Kidney (tissue), 14 donors: ENCODE results near the gene VSTM2L. TPM values are rescaled to one million over a fixed set of nuclear protein-coding genes. Genes with fewer than 3 reads are reported as not detected.

Experiments used
- DNase-seq, 5 donors: peaks; one replicate each; pipeline ENCODE4 v3.0.0-alpha.2; 2013 to 2020
- FAIRE-seq: peaks from 2 replicates; lab custom pipeline; 2012; peaks lifted over from hg19 to GRCh38; lab: Jason Lieb, UNC
- H3K27ac ChIP-seq, 2 donors: one replicate each; pipeline ENCODE4 v1.7.0; 2013; ENCODE audit warnings: low read depth in 2 of 2, low read length in 2 of 2, inconsistent platforms in 1 of 2
- H3K27me3 ChIP-seq: one replicate; pipeline ENCODE4 v1.7.1; 2013; ENCODE audit warnings: low read length, inconsistent platforms; ENCODE audit not compliant: control insufficient read depth, insufficient read depth
- H3K36me3 ChIP-seq, 3 donors: one replicate each; pipeline versions ENCODE4 v1.7.0 to v1.7.1; 2013; ENCODE audit warnings: low read length in 3 of 3, control low read depth in 1 of 3, inconsistent platforms in 1 of 3; ENCODE audit not compliant: insufficient read depth in 3 of 3, control insufficient read depth in 2 of 3
- H3K4me1 ChIP-seq, 3 donors: one replicate each; pipeline versions ENCODE4 v1.7.0 to v1.7.1; 2013; ENCODE audit warnings: low read length in 3 of 3, inconsistent platforms in 1 of 3, low read depth in 1 of 3; ENCODE audit not compliant: control insufficient read depth in 2 of 3, insufficient read depth in 2 of 3
- H3K4me3 ChIP-seq, 3 donors: one replicate each; pipeline versions ENCODE4 v1.7.0 to v1.8.1; 2013; ENCODE audit warnings: low read length in 3 of 3, control low read depth in 1 of 3, inconsistent platforms in 1 of 3
- H3K9ac ChIP-seq, 3 donors: one replicate each; pipeline versions ENCODE4 v1.7.0 to v1.7.1; 2013; ENCODE audit warnings: low read length in 3 of 3, control low read depth in 1 of 3, inconsistent platforms in 1 of 3
- H3K9me3 ChIP-seq, 3 donors: one replicate each; pipeline versions ENCODE4 v1.7.0 to v1.7.1; 2013; ENCODE audit warnings: low read length in 3 of 3, control low read depth in 1 of 3, inconsistent platforms in 1 of 3; ENCODE audit not compliant: control insufficient read depth in 2 of 3, insufficient read depth in 1 of 3
- intact Hi-C: fragments of 100-400 bp; cut with DNase I; formaldehyde crosslinking; loops from one replicate; pipeline ENCODE4 v1.11.1; 2022
- polyA plus RNA-seq: library from polyadenylated mRNA; stranded (reverse); fragments of 350-450 nt; fragmentation: Illumina TruSeq; extraction: RNeasy Lipid Tissue Mini Kit (QIAGEN cat#74804); gene quantifications from one replicate; pipeline ENCODE4 v1.2.3, GENCODE V29; 2014; ENCODE audit warnings: low read depth, low replicate concordance; ENCODE audit not compliant: insufficient read depth
- total RNA-seq: library from RNA; stranded (reverse); fragmentation: NEBNext Ultra II Directional; extraction: Animal tissue kit (Norgen Biotek cat#: 25700); gene quantifications from one replicate; pipeline ENCODE4 v1.2.1, GENCODE V29; 2021
- TF ChIP-seq, protein P1 (sequence below): IDR thresholded peaks from 3 replicates; pipeline ENCODE4 v1.5.1; 2012; ENCODE audit warnings: mild to moderate bottlenecking, moderate library complexity, borderline replicate concordance; ENCODE audit not compliant: insufficient read depth; ENCODE audit errors: extremely low read depth
- donor health status: control.
- donor health status: control.
- donor health status: control.
- donor health status: control.
- donor health status: control.
- donor health status: DM: yes; HTN: yes; CAD: no.
- donor health status: Normal renal cell carcinoma (clear cell type).

Gene VSTM2L
- total and polyA plus RNA-seq, 2 donors from 2014 or later = 2.8 to 4.1 TPM

GRCh38 chr20:37878835-37879599 lies 23.9 kb upstream of the VSTM2L start:
- no peaks in the 10 kb centered on the region for H3K36me3 ChIP-seq
- TF ChIP-seq, protein P1, sequence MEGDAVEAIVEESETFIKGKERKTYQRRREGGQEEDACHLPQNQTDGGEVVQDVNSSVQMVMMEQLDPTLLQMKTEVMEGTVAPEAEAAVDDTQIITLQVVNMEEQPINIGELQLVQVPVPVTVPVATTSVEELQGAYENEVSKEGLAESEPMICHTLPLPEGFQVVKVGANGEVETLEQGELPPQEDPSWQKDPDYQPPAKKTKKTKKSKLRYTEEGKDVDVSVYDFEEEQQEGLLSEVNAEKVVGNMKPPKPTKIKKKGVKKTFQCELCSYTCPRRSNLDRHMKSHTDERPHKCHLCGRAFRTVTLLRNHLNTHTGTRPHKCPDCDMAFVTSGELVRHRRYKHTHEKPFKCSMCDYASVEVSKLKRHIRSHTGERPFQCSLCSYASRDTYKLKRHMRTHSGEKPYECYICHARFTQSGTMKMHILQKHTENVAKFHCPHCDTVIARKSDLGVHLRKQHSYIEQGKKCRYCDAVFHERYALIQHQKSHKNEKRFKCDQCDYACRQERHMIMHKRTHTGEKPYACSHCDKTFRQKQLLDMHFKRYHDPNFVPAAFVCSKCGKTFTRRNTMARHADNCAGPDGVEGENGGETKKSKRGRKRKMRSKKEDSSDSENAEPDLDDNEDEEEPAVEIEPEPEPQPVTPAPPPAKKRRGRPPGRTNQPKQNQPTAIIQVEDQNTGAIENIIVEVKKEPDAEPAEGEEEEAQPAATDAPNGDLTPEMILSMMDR = no peak
- H3K4me1 ChIP-seq = peaks cover 0 to 3% (median 0%) of the 10 kb centered on the region in 3 donors
- intact Hi-C loops = no loop called here
- no peak overlapping the region for H3K27ac ChIP-seq
- H3K27me3 ChIP-seq = no peaks in the 10 kb centered on the region
- FAIRE-seq (no peak), DNase-seq (peak in 3 of 5 donors; percentile 30 to 52 (median 30))
- H3K4me3 ChIP-seq = no peak overlapping the region
- no peaks in the 10 kb centered on the region for H3K9me3 ChIP-seq
- no peak overlapping the region for H3K9ac ChIP-seq

DNA sequence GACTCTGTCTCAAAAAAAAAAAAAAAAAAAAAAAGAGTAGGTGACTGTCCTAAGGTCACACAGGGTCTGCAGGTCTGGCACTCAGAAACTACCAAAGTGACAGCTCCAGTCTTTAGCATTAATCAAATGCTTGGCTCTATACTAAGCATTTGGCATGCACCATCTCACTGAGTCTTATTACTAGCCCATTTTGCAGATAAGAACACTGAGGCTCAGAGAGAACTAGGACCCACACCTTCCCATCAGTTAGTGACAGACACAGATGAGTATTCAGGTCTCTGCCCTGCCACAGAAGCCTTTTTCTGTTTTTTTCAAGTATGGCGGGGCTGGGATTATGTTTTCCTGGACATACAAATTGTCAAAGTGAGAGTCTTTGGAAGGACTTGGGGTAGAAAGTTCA lies 23.1 kb upstream of the VSTM2L start:
- TF ChIP-seq, protein P1 = no peak
- H3K9ac ChIP-seq = no peak overlapping the region

GRCh38 chr20:37880726-37881591 lies 22.0 kb upstream of the VSTM2L start:
- no peaks in the 10 kb centered on the region for H3K9me3 ChIP-seq
- peak; percentile 65 to 90 (median 82) for DNase-seq
- intact Hi-C loops = no loop called here
- FAIRE-seq = no peak
- H3K4me1 ChIP-seq = peaks cover 0 to 3% (median 0%) of the 10 kb centered on the region in 3 donors
- H3K4me3 ChIP-seq = no peak overlapping the region
- H3K27ac ChIP-seq = no peak overlapping the region
- no peaks in the 10 kb centered on the region for H3K27me3 ChIP-seq
- H3K36me3 ChIP-seq = no peaks in the 10 kb centered on the region
- no peak overlapping the region for H3K9ac ChIP-seq
- TF ChIP-seq, protein P1 = no peak

More for the DNA sequence above, 23.1 kb upstream of the VSTM2L start:
- no peak overlapping the region for H3K4me3 ChIP-seq
- FAIRE-seq (no peak), DNase-seq (no peak)
- no peaks in the 10 kb centered on the region for H3K36me3 ChIP-seq
- no peaks in the 10 kb centered on the region for H3K9me3 ChIP-seq
- no peaks in the 10 kb centered on the region for H3K27me3 ChIP-seq
- peaks cover 0 to 3% (median 0%) of the 10 kb centered on the region in 3 donors for H3K4me1 ChIP-seq
- no peak overlapping the region for H3K27ac ChIP-seq
- intact Hi-C loops = no loop called here
